ENCODE results near the gene NSUN7. TPM values are rescaled to one million over a fixed set of nuclear protein-coding genes. Genes with fewer than 3 reads are reported as not detected.
A peak's percentile ranks its signal among the peaks of the same experiment; 100 is the strongest.

NSUN7 gene
- total RNA-seq, 2 experiments from 2014 or later: 0.07 to 0.10 TPM

GRCh38 chr4:40826821-40827220 is 77.1 kb downstream of the NSUN7 start:
- no peak overlapping the region for H3K4me3 Mint-ChIP-seq
- no peak overlapping the region for H3K27ac Mint-ChIP-seq
- no peaks in the 10 kb centered on the region for H3K36me3 Mint-ChIP-seq
- H3K9me3 Mint-ChIP-seq: peaks cover 13% of the 10 kb centered on the region
- peaks cover 4% of the 10 kb centered on the region for H3K27me3 Mint-ChIP-seq
- no peak for DNase-seq
- no peaks in the 10 kb centered on the region for H3K4me1 Mint-ChIP-seq (ENCODE audit: low read depth)
- intact Hi-C loops (cut with micrococcal nuclease): no loop called here
- POLR2A ChIA-PET: no interaction called here
- CTCF ChIA-PET: interaction anchor here (0.8 kb wide), 1 partner anchor 14 kb away, joined by 3 read pairs; no protein-coding TSS in a partner anchor

GRCh38 chr4:40827758-40828157 is 78.0 kb downstream of the NSUN7 start:
- ChIA-PET CTCF (interaction anchor here (0.8 kb wide), 1 partner anchor 13 kb away, joined by 3 read pairs; no protein-coding TSS in a partner anchor), POLR2A (no interaction called here)
- no peak for DNase-seq
- Mint-ChIP-seq H3K4me3 (no peak overlapping the region), H3K36me3 (no peaks in the 10 kb centered on the region), H3K27ac (no peak overlapping the region), H3K4me1 (ENCODE audit: low read depth) (no peaks in the 10 kb centered on the region), H3K9me3 (peaks cover 13% of the 10 kb centered on the region), H3K27me3 (peaks cover 2% of the 10 kb centered on the region)
- intact Hi-C loops (cut with micrococcal nuclease): no loop called here

GRCh38 chr4:40828661-40829060 is 78.9 kb downstream of the NSUN7 start:
- H3K36me3 Mint-ChIP-seq: no peaks in the 10 kb centered on the region
- POLR2A ChIA-PET: no interaction called here
- H3K4me3 Mint-ChIP-seq: no peak overlapping the region
- intact Hi-C loops (cut with micrococcal nuclease): no loop called here
- H3K4me1 Mint-ChIP-seq (ENCODE audit: low read depth): no peaks in the 10 kb centered on the region
- peaks cover 2% of the 10 kb centered on the region for H3K27me3 Mint-ChIP-seq
- CTCF ChIA-PET: no interaction called here
- DNase-seq: no peak
- no peak overlapping the region for H3K27ac Mint-ChIP-seq
- peaks cover 13% of the 10 kb centered on the region for H3K9me3 Mint-ChIP-seq

GRCh38 chr4:40829586-40829985 is 79.8 kb downstream of the NSUN7 start:
- intact Hi-C loops (cut with micrococcal nuclease): no loop called here
- POLR2A ChIA-PET: no interaction called here
- Mint-ChIP-seq H3K36me3 (no peaks in the 10 kb centered on the region), H3K27ac (no peak overlapping the region), H3K27me3 (peaks cover 2% of the 10 kb centered on the region), H3K4me3 (no peak overlapping the region), H3K9me3 (peaks cover 13% of the 10 kb centered on the region), H3K4me1 (ENCODE audit: low read depth) (no peaks in the 10 kb centered on the region)
- DNase-seq: no peak
- CTCF ChIA-PET: interaction anchor here (1.0 to 1.7 kb wide), 2 partner anchors 12 to 14 kb away, joined by 3 to 9 read pairs; no protein-coding TSS in a partner anchor

GRCh38 chr4:40831146-40831907 is 81.6 kb downstream of the NSUN7 start:
- intact Hi-C loops (cut with micrococcal nuclease): no loop called here
- ChIA-PET POLR2A (no interaction called here), CTCF (interaction anchor here (0.6 to 1.7 kb wide), 3 partner anchors 10 to 77 kb away, joined by 3 to 9 read pairs (median 4); no protein-coding TSS in a partner anchor)
- Mint-ChIP-seq H3K9me3 (peaks cover 13% of the 10 kb centered on the region), H3K4me1 (ENCODE audit: low read depth) (no peaks in the 10 kb centered on the region), H3K27me3 (no peaks in the 10 kb centered on the region), H3K27ac (no peak overlapping the region), H3K4me3 (no peak overlapping the region), H3K36me3 (no peaks in the 10 kb centered on the region)
- no peak for DNase-seq

- Mint-ChIP-seq H3K27ac (no peak overlapping the region), H3K27me3 (no peaks in the 10 kb centered on the region), H3K4me3 (no peak overlapping the region), H3K36me3 (no peaks in the 10 kb centered on the region), H3K9me3 (peaks cover 12% of the 10 kb centered on the region), H3K4me1 (ENCODE audit: low read depth) (no peaks in the 10 kb centered on the region)
- DNase-seq: no peak
- ChIA-PET CTCF (interaction anchor here (0.6 to 1.0 kb wide), 2 partner anchors 9 to 41 kb away, joined by 3 read pairs; no protein-coding TSS in a partner anchor), POLR2A (no interaction called here)
- intact Hi-C loops (cut with micrococcal nuclease): no loop called here
Observed at GRCh38 chr4:40832175-40832574, 82.4 kb downstream of the NSUN7 start.

GRCh38 chr4:40833212-40833611 is 83.5 kb downstream of the NSUN7 start:
- H3K27ac Mint-ChIP-seq: no peak overlapping the region
- CTCF ChIA-PET: interaction anchor here (1.0 to 1.4 kb wide), 3 partner anchors 8 to 64 kb away, joined by 3 to 4 read pairs (median 3); no protein-coding TSS in a partner anchor
- H3K4me3 Mint-ChIP-seq: no peak overlapping the region
- H3K4me1 Mint-ChIP-seq (ENCODE audit: low read depth): no peaks in the 10 kb centered on the region
- H3K36me3 Mint-ChIP-seq: no peaks in the 10 kb centered on the region
- POLR2A ChIA-PET: no interaction called here
- H3K9me3 Mint-ChIP-seq: peaks cover 2% of the 10 kb centered on the region
- DNase-seq: no peak
- intact Hi-C loops (cut with micrococcal nuclease): no loop called here
- no peaks in the 10 kb centered on the region for H3K27me3 Mint-ChIP-seq

- Mint-ChIP-seq H3K36me3 (no peaks in the 10 kb centered on the region), H3K4me3 (no peak overlapping the region), H3K4me1 (ENCODE audit: low read depth) (peaks cover 2% of the 10 kb centered on the region), H3K27me3 (peaks cover 3% of the 10 kb centered on the region), H3K9me3 (no peaks in the 10 kb centered on the region), H3K27ac (no peak overlapping the region)
- ChIA-PET POLR2A (no interaction called here), CTCF (interaction anchor here (1.5 kb wide), 1 partner anchor 14 kb away, joined by 3 read pairs; no protein-coding TSS in a partner anchor)
- intact Hi-C loops (cut with micrococcal nuclease): no loop called here
- no peak for DNase-seq
Observed at GRCh38 chr4:40837094-40837870, 87.5 kb downstream of the NSUN7 start.

GRCh38 chr4:40838742-40839141 is 89.0 kb downstream of the NSUN7 start:
- DNase-seq: no peak
- no peak overlapping the region for H3K4me3 Mint-ChIP-seq
- H3K9me3 Mint-ChIP-seq: no peaks in the 10 kb centered on the region
- intact Hi-C loops (cut with micrococcal nuclease): no loop called here
- H3K4me1 Mint-ChIP-seq (ENCODE audit: low read depth): peaks cover 2% of the 10 kb centered on the region
- CTCF ChIA-PET: interaction anchor here (1.1 kb wide), 1 partner anchor 58 kb away, joined by 3 read pairs; no protein-coding TSS in a partner anchor
- H3K27ac Mint-ChIP-seq: no peak overlapping the region
- H3K36me3 Mint-ChIP-seq: no peaks in the 10 kb centered on the region
- POLR2A ChIA-PET: no interaction called here
- H3K27me3 Mint-ChIP-seq: peaks cover 6% of the 10 kb centered on the region

GRCh38 chr4:40840255-40840984 is 90.7 kb downstream of the NSUN7 start:
- no peak overlapping the region for H3K27ac Mint-ChIP-seq
- intact Hi-C loops (cut with micrococcal nuclease): loop anchor here (2.0 to 5.0 kb wide), 4 partner anchors 56 to 1143 kb away; partner anchors contain the start of gene UBE2K
- no peak overlapping the region for H3K4me3 Mint-ChIP-seq

GRCh38 chr4:40840985-40841571 is 91.3 kb downstream of the NSUN7 start:
- H3K4me1 Mint-ChIP-seq (ENCODE audit: low read depth): peaks cover 2% of the 10 kb centered on the region
- CTCF ChIA-PET: interaction anchor here (0.6 to 6.4 kb wide), 35 partner anchors 8 to 867 kb away, joined by 3 to 86 read pairs (median 4); no protein-coding TSS in a partner anchor
- no peak overlapping the region for H3K27ac Mint-ChIP-seq
- H3K4me3 Mint-ChIP-seq: no peak overlapping the region
- POLR2A ChIA-PET: no interaction called here
- H3K36me3 Mint-ChIP-seq: no peaks in the 10 kb centered on the region
- DNase-seq: peak; percentile 90
- H3K9me3 Mint-ChIP-seq: no peaks in the 10 kb centered on the region
- peaks cover 8% of the 10 kb centered on the region for H3K27me3 Mint-ChIP-seq
- intact Hi-C loops (cut with micrococcal nuclease): loop anchor here (1.0 to 5.0 kb wide), 5 partner anchors 56 to 1144 kb away; partner anchors contain the start of gene UBE2K

More at GRCh38 chr4:40840255-40840984, 90.7 kb downstream of the NSUN7 start:
- Mint-ChIP-seq H3K36me3 (no peaks in the 10 kb centered on the region), H3K9me3 (no peaks in the 10 kb centered on the region), H3K4me1 (ENCODE audit: low read depth) (peaks cover 2% of the 10 kb centered on the region), H3K27me3 (peaks cover 6% of the 10 kb centered on the region)
- DNase-seq: no peak
- ChIA-PET POLR2A (no interaction called here), CTCF (interaction anchor here (0.7 to 6.4 kb wide), 32 partner anchors 8 to 523 kb away, joined by 3 to 86 read pairs (median 4); no protein-coding TSS in a partner anchor)
